ENCODE results near the gene RPS5. TPM values are rescaled to one million over a fixed set of nuclear protein-coding genes. Genes with fewer than 3 reads are reported as not detected.
"Not testable (repeated sequence)": the region's sequence is repeated elsewhere in the genome, so short reads cannot be mapped to it uniquely, and the experiment has no call there.

The RPS5 gene
- total RNA-seq (2012; rRNA removed): 2,148 and 2,374 TPM in 2 replicates

DNA sequence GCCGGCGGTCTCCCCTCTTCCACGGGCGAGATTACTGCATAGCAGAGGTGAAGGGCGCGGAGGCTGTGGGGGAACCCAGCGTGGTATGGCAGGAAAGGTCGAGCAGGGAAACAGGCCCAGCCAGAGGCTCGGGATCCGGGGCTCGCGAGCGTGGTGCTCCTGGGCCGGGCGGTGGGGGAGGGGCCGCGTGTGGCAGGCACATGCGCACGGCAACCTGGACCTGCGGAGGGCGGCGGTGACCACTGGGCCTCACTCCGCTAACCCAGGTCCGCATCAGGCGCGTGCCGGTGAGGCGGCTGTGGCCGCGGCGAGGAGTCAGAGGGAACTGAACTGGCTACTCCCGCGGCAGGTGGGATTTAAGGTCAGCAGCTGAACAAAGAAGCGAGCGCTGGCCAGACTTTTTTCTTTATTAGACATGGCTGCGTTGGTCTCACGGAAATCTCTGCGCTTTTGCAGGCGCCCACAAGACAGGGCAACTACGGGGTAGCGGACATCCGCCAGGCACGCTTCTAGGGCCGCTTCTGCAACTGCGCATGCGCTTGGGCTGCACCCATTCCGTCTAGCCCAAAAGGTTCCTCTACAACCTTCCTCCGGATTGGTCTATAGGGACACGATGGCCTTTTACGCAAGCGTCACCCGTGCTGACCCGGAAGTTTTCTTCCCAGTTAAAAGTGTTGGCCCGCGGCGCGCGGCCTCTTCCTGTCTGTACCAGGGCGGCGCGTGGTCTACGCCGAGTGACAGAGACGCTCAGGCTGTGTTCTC lies at the start of gene RPS5:
RPS5 (plus strand) TSS at position 694 of the 762 bp plus-strand sequence. CDS start 869 bp downstream, outside the sequence.
- Histone ChIP-seq H3K9me3 (replicated peaks; ENCODE audit: low read length) (no peaks in the 10 kb centered on the region), H3K27me3 (ENCODE audit: control insufficient read depth, insufficient read depth, low read length) (no peaks in the 10 kb centered on the region), H3K4me3 (ENCODE audit: low read length) (peak within 1 kb of the TSS; percentile 89), H3K4me2 (ENCODE audit: low read length) (peak within 1 kb of the TSS; percentile 100), H3K36me3 (ENCODE audit: insufficient read depth, low read length) (peaks cover 26% of the 10 kb centered on the region), H3K4me1 (ENCODE audit: control insufficient read depth, insufficient read depth, low read length) (peaks cover 29% of the 10 kb centered on the region), H3K9ac (ENCODE audit: low read depth, low read length) (peak within 1 kb of the TSS; percentile 99)

DNA sequence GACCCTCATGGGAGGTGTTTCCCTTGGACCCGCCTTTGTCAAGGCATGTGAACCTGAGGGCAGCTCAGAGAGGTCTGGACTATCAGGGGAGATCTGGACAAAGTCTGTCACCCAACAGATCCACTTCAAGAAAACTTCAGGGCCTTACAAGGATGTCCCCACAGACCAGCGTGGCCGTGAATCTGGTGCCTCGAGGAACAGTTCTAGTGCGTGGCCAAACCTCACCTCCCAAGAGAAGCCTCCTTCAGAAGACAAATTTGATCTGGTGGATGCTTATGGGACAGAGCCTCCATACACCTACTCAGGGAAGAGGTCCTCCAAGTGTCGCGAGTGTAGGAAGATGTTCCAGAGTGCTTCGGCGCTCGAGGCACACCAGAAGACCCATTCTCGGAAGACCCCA lies 48.7 kb upstream of the RPS5 start:
- H3K36me3 ChIP-seq (ENCODE audit: insufficient read depth, low read length): peaks cover 48% of the 10 kb centered on the region

DNA sequence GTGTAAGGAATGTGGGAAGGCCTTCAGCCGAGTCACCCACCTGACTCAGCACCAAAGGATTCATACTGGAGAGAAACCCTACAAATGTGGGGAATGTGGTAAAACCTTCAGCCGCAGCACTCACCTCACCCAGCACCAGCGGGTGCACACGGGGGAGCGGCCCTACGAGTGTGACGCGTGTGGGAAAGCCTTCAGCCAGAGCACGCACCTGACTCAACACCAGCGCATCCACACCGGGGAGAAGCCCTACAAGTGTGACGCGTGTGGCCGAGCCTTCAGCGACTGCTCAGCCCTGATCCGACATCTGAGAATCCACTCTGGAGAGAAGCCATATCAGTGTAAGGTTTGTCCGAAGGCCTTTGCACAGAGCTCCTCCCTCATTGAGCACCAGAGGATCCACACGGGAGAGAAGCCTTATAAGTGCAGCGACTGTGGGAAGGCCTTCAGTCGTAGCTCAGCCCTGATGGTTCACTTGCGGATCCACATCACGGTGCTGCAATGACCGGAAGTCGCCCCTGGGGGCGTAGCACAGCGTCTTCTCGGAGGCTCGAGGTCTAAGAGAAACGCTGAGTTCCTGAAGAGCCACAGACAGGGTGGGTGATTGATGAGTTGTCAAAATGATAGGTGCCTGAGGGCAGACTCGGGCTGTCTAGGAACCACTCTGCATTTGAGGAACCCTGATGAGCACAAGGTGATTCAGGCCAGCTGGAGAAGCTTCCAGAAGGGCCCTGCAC lies 48.1 kb upstream of the RPS5 start:
- Histone ChIP-seq H3K36me3 (ENCODE audit: insufficient read depth, low read length) (peaks cover 48% of the 10 kb centered on the region), H3K9ac (ENCODE audit: low read depth, low read length) (no peak overlapping the region), H3K4me2 (ENCODE audit: low read length) (no peak overlapping the region), H3K4me1 (ENCODE audit: control insufficient read depth, insufficient read depth, low read length) (no peaks in the 10 kb centered on the region), H3K27me3 (ENCODE audit: control insufficient read depth, insufficient read depth, low read length) (no peaks in the 10 kb centered on the region), H3K9me3 (replicated peaks; ENCODE audit: low read length) (no peaks in the 10 kb centered on the region), H3K4me3 (ENCODE audit: low read length) (no peak overlapping the region)

More for the DNA sequence above, 48.7 kb upstream of the RPS5 start:
- Histone ChIP-seq H3K4me2 (ENCODE audit: low read length) (no peak overlapping the region), H3K9ac (ENCODE audit: low read depth, low read length) (no peak overlapping the region), H3K4me1 (ENCODE audit: control insufficient read depth, insufficient read depth, low read length) (no peaks in the 10 kb centered on the region), H3K4me3 (ENCODE audit: low read length) (no peak overlapping the region), H3K27me3 (ENCODE audit: control insufficient read depth, insufficient read depth, low read length) (no peaks in the 10 kb centered on the region), H3K9me3 (replicated peaks; ENCODE audit: low read length) (no peaks in the 10 kb centered on the region)

DNA sequence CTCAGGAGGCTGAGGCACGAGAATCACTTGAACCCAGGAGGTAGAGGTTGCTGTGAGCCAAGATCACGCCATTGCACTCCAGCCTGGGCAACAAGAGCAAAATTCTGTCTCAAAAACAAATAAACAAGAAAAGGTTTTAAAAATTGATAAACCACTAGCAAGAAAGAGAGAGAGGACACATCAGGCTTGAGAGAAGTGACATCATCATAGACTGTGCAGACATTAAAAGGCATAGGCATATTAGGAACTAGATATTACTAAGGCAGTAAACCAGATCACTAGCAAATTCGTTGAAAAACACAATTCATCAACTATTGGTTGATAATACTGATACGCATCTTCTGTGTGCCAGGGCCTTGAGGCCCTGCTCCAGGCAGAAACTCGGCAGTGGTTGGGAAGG lies 41.5 kb upstream of the RPS5 start:
- H3K36me3 ChIP-seq (ENCODE audit: insufficient read depth, low read length): peaks cover 8% of the 10 kb centered on the region
- H3K27me3 ChIP-seq (ENCODE audit: control insufficient read depth, insufficient read depth, low read length): no peaks in the 10 kb centered on the region
- no peaks in the 10 kb centered on the region for H3K9me3 ChIP-seq (replicated peaks; ENCODE audit: low read length)
- peak overlapping the region; percentile 40 for H3K4me2 ChIP-seq (ENCODE audit: low read length)
- H3K4me3 ChIP-seq (ENCODE audit: low read length): no peak overlapping the region
- no peak overlapping the region for H3K9ac ChIP-seq (ENCODE audit: low read depth, low read length)
- peaks cover 11% of the 10 kb centered on the region for H3K4me1 ChIP-seq (ENCODE audit: control insufficient read depth, insufficient read depth, low read length)

DNA sequence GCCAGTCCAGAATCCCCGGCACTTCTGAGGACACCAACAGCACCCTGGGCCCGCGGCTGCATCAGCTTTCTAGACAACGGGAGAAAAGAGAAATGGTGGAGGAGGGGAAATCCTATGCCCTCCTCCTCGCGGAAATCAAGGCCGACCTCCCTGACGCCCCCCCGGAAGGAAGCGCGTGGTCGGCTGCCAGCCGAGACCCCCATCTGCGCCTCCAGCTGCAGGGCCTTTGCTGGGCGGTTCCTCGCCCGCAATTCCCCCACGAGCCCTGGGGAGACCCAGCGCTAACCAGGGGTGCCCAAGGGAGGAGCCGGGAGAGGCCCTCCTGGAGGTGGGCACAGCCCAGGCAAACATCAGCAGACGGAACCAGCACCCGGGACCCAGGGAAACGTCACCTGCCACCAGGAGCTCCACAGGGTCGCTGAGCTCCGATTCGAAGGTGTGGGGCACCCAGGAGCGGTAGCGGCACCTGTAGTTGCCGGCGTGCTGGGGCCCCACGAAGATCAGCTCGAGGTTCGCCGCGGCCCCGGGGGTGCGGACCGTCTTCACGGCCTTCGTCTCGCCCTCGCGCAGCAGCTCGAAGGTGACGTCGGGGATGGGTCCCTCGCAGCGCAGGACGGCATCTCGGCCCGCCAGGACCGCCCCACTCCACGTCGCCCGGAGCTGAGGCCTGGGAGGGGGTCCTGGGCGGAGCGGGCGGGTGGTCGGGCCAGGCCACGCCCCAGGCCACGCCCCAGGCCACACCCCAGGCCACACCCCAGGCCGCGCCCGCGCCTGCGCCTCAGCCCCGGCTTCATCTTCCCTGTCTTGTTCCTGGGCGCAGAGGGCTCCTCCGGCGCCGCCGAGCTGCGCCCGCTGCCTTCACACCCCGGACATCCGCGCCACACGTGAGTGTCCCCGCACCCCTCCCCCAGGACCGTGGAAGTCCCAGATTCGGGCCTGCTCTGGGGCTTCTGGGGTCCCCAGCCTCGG lies 39.8 kb upstream of the RPS5 start:
- Histone ChIP-seq H3K27me3 (ENCODE audit: control insufficient read depth, insufficient read depth, low read length) (no peaks in the 10 kb centered on the region), H3K4me3 (ENCODE audit: low read length) (peak overlapping the region; percentile 98), H3K4me1 (ENCODE audit: control insufficient read depth, insufficient read depth, low read length) (peaks cover 11% of the 10 kb centered on the region), H3K4me2 (ENCODE audit: low read length) (peak overlapping the region; percentile 93), H3K9ac (ENCODE audit: low read depth, low read length) (peak overlapping the region; percentile 86), H3K36me3 (ENCODE audit: insufficient read depth, low read length) (peaks cover 11% of the 10 kb centered on the region), H3K9me3 (replicated peaks; ENCODE audit: low read length) (no peaks in the 10 kb centered on the region)

DNA sequence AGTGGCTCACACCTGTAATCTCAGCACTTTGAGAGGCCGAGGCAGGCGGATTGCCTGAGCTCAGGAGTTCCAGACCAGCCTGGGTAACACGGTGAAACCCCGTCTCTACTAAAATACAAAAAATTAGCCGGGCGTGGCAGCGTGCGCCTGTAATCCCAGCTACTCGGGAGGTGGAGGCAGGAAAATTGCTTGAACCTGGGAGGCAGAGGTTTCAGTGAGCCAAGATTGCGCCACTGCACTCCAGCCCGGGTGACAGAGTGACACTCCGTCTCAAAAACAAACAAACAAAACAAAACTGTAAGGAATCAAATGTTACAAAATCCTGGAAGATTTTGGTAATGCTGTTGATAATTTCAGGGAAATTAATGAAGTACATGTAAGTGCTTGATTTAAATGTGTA lies 39.0 kb upstream of the RPS5 start:
- peak overlapping the region; percentile 93 for H3K4me2 ChIP-seq (ENCODE audit: low read length)
- H3K4me3 ChIP-seq (ENCODE audit: low read length): peak overlapping the region; percentile 98
- H3K36me3 ChIP-seq (ENCODE audit: insufficient read depth, low read length); H3K9me3 ChIP-seq (replicated peaks; ENCODE audit: low read length); H3K27me3 ChIP-seq (ENCODE audit: control insufficient read depth, insufficient read depth, low read length): not testable (repeated sequence)
- peaks cover 11% of the 10 kb centered on the region for H3K4me1 ChIP-seq (ENCODE audit: control insufficient read depth, insufficient read depth, low read length)
- peak overlapping the region; percentile 86 for H3K9ac ChIP-seq (ENCODE audit: low read depth, low read length)

DNA sequence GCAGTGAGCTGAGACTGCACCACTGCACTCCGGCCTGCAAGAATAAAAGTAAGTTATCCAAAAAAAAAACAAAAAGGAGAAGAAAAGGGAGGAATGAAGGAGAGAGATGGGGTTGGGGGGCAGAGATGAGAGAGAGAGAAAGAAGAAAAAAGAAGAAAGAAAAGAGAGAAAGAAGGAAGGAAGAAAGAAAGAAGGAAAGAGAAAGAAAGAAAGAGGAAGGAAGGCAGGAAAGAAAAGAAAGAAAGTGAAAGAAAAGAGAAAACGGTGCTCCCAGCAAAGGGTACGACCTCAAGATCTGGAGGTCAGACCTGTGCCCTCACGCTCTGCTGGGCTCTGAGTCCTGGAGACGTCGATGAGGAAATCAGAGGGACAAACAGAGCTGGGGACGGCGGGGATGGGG lies 37.5 kb upstream of the RPS5 start:
- H3K4me1 ChIP-seq (ENCODE audit: control insufficient read depth, insufficient read depth, low read length): peaks cover 11% of the 10 kb centered on the region
- no peak overlapping the region for H3K4me3 ChIP-seq (ENCODE audit: low read length)

DNA sequence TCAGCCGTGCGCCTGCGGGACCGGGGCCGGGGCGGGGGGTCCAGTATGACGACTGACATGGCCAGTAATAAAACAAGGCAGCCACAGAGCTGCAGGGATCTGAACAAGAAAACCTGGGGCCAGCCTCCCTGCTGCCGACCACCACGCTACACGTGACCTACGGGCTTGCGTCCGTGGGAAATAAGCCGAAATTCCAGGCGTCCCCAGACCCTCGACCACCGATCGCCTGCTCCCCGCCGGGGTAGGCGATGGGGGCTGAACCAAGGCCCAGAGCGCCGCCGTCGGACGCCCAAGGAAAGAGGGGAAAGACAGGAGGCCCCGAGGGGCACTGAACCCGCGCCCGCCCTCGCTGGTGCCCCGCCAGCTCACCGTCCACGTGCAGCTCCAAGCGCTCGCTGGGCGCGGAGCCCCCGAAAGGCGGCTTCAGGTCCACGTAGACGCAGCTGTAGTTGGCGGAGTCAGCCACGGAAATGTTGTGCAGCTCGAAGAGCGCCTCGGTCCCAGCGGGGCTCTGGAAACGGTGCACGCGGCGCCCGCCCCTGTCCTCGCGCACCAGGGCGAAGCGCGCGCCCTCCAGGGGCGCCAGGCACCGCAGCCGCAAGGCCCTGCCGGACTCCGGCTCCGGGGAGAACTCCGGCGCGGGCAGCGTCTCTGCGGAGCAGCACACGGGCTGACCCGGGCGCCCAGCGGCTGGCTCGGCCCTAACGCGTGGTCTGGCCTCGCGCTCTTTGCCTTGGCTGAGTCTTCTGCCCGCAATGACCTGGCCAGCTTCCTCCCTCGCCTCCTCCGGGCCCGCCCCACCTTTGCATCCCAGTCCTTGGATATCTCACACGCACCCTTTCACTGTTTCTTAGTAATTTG lies 36.8 kb upstream of the RPS5 start:
- no peaks in the 10 kb centered on the region for H3K27me3 ChIP-seq (ENCODE audit: control insufficient read depth, insufficient read depth, low read length)
- peaks cover 8% of the 10 kb centered on the region for H3K36me3 ChIP-seq (ENCODE audit: insufficient read depth, low read length)

More for the DNA sequence above, 37.5 kb upstream of the RPS5 start:
- Histone ChIP-seq H3K9me3 (replicated peaks; ENCODE audit: low read length) (no peaks in the 10 kb centered on the region), H3K9ac (ENCODE audit: low read depth, low read length) (no peak overlapping the region), H3K4me2 (ENCODE audit: low read length) (no peak overlapping the region), H3K27me3 (ENCODE audit: control insufficient read depth, insufficient read depth, low read length) (no peaks in the 10 kb centered on the region), H3K36me3 (ENCODE audit: insufficient read depth, low read length) (peaks cover 8% of the 10 kb centered on the region)

DNA sequence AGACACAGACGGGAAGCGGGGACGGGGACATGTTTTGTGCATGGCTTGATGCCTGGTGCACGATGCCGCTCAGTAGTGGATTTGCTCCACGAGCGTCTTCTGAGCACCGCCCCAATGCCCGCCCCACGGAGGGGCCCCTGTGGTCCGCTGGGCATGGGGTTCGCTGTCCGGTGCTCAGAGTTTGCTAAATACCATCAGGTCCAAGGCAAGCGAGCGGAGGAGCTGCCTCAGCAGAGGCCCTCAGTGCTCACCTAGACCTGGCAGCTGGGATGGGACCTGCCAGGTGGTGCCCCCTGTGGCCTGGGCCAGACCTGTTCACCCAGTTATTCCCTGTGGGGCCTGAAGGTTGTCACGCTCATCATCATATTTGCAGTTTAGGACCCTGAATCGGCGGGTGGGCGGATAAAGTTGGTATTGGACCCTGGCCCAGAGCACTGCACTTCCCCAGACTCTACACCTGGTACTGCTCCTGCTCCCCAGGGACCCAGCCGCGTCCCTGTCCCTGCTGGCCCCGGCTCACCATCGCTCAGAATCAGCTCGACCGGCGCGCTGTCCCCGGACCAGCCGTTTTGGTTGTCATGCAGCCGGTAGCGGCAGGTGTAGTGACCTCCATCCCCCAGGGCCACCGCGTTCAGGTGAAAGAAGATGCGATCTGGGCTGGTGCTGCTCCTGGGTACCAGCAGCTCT lies 36.1 kb upstream of the RPS5 start:
- no peak overlapping the region for H3K9ac ChIP-seq (ENCODE audit: low read depth, low read length)
- no peak overlapping the region for H3K4me3 ChIP-seq (ENCODE audit: low read length)
- H3K4me2 ChIP-seq (ENCODE audit: low read length): no peak overlapping the region
- no peaks in the 10 kb centered on the region for H3K27me3 ChIP-seq (ENCODE audit: control insufficient read depth, insufficient read depth, low read length)
- peaks cover 11% of the 10 kb centered on the region for H3K4me1 ChIP-seq (ENCODE audit: control insufficient read depth, insufficient read depth, low read length)
- H3K36me3 ChIP-seq (ENCODE audit: insufficient read depth, low read length): peaks cover 8% of the 10 kb centered on the region
- no peaks in the 10 kb centered on the region for H3K9me3 ChIP-seq (replicated peaks; ENCODE audit: low read length)

More for the DNA sequence above, 36.8 kb upstream of the RPS5 start:
- Histone ChIP-seq H3K4me1 (ENCODE audit: control insufficient read depth, insufficient read depth, low read length) (peaks cover 11% of the 10 kb centered on the region), H3K4me2 (ENCODE audit: low read length) (no peak overlapping the region), H3K9ac (ENCODE audit: low read depth, low read length) (no peak overlapping the region), H3K4me3 (ENCODE audit: low read length) (no peak overlapping the region), H3K9me3 (replicated peaks; ENCODE audit: low read length) (no peaks in the 10 kb centered on the region)

DNA sequence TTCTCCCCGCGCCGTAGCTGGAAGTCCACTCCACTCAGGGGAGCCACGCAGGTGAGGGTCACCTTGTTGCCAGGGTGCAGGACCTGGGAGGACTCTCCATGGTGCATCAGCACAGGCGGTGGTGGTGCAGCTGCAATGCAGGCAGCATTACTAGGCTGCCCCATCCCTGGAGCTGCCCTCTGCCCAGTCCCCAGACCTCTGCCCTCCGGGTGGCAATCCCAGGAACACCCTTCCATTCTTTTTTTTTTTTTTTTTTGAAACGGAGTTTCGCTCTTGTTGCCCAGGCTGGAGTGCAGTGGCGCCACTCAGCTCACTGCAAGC lies 35.6 kb upstream of the RPS5 start:
- Histone ChIP-seq H3K36me3 (ENCODE audit: insufficient read depth, low read length) (peaks cover 8% of the 10 kb centered on the region), H3K27me3 (ENCODE audit: control insufficient read depth, insufficient read depth, low read length) (no peaks in the 10 kb centered on the region), H3K9me3 (replicated peaks; ENCODE audit: low read length) (no peaks in the 10 kb centered on the region), H3K4me2 (ENCODE audit: low read length) (no peak overlapping the region), H3K4me3 (ENCODE audit: low read length) (no peak overlapping the region), H3K9ac (ENCODE audit: low read depth, low read length) (no peak overlapping the region), H3K4me1 (ENCODE audit: control insufficient read depth, insufficient read depth, low read length) (peaks cover 11% of the 10 kb centered on the region)
